HepG2 (cell line): ENCODE measurements around the gene NXT2. TPM values are rescaled to one million over a fixed set of nuclear protein-coding genes. Genes with fewer than 3 reads are reported as not detected.

ENCODE experiments used
- ATAC-seq: fragments of 200-7000 bp; cut with Tn5 transposase; 3 replicates; pipeline ENCODE4 v1.9.1; 2020; ENCODE audit warnings: mild to moderate bottlenecking, moderate library complexity
- Bru-seq: library from RNA; stranded (reverse); fragments of 400-500 nt; gene quantifications from one replicate; lab custom pipeline; 2021; lab: Mats Ljungman, UMichigan
- BruChase-seq, 2 experiments: library from RNA; stranded (reverse); fragments of 400-500 nt; gene quantifications; one replicate each; lab custom pipeline; 2021; lab: Mats Ljungman, UMichigan
- BruUV-seq: library from RNA; stranded (reverse); fragments of 400-500 nt; replicated peaks from 2 replicates; lab custom pipeline; 2021; lab: Mats Ljungman, UMichigan
- CTCF ChIA-PET: fragments of 300-600 bp; formaldehyde crosslinking; extraction: SDS; loops from one replicate; lab custom pipeline; 2021; ENCODE audit warnings: low total read pairs, inconsistent platforms, low intra/inter-chr PET ratio; lab: Yijun Ruan, JAX
- POLR2A ChIA-PET: fragments of 350-600 bp; sonication (Branson Sonifier 250); formaldehyde crosslinking; loops from one replicate; lab custom pipeline; 2020; ENCODE audit warnings: antibody characterized with exemption, inconsistent platforms; lab: Yijun Ruan, JAX
- DNase-seq: peaks from one replicate; pipeline ENCODE4 v3.0.0-alpha.2; 2015; ENCODE audit warnings: low spot score
- FAIRE-seq: peaks from 3 replicates; lab custom pipeline; 2011; peaks lifted over from hg19 to GRCh38; lab: Jason Lieb, UNC
- H2AFZ ChIP-seq: one replicate; pipeline ENCODE4 v1.6.1; 2011; ENCODE audit warnings: low read length, inconsistent platforms
- H3K27ac ChIP-seq: fragments of 300-600 bp; 3 replicates; pipeline ENCODE4 v1.8.0; 2011; ENCODE audit warnings: mixed run types, mild to moderate bottlenecking, mixed read lengths, low read length, inconsistent platforms; ENCODE audit not compliant: insufficient read depth; ENCODE audit errors: extremely low read length
- H3K27me3 ChIP-seq, 2 experiments: fragments of 200-600 bp in 1 of 2; 2 replicates in 1 of 2; 3 replicates in 1 of 2; pipeline versions ENCODE4 v1.6.0 to v1.8.0; 2011; ENCODE audit warnings: low read length in 2 of 2, mild to moderate bottlenecking in 2 of 2, moderate library complexity in 2 of 2, inconsistent platforms in 1 of 2; ENCODE audit not compliant: insufficient read depth in 2 of 2, control insufficient read depth in 1 of 2
- H3K36me3 ChIP-seq, 2 experiments: fragments of 200-600 bp in 1 of 2; replicated peaks in 1 of 2; 2 replicates in 1 of 2; 3 replicates in 1 of 2; pipeline versions ENCODE4 v1.5.1 to v1.8.0; 2011; ENCODE audit warnings: low read length in 2 of 2, inconsistent platforms in 1 of 2; ENCODE audit not compliant: insufficient read depth in 2 of 2, control insufficient read depth in 1 of 2
- H3K4me1 ChIP-seq: 2 replicates; pipeline ENCODE4 v1.5.1; 2012; ENCODE audit warnings: low read length, inconsistent platforms; ENCODE audit not compliant: insufficient read depth
- H3K4me2 ChIP-seq: 2 replicates; pipeline ENCODE4 v1.6.0; 2011; ENCODE audit warnings: low read depth, low read length, inconsistent platforms
- H3K4me3 ChIP-seq, 3 experiments: fragments of 200-600 bp in 1 of 3; sonication (generic), shearing (Covaris generic) in 1 of 3; replicated peaks in 1 of 3; 2 replicates each; pipeline ENCODE4 v1.5.1; 2011 to 2016; ENCODE audit warnings: low read length in 3 of 3, inconsistent platforms in 2 of 3, low read depth in 2 of 3, mild to moderate bottlenecking in 2 of 3, control low read depth in 1 of 3, mixed read lengths in 1 of 3; ENCODE audit not compliant: insufficient read depth in 1 of 3
- H3K79me2 ChIP-seq: one replicate; pipeline ENCODE4 v1.6.1; 2011; ENCODE audit warnings: low read length, inconsistent platforms; ENCODE audit not compliant: insufficient read depth
- H3K9ac ChIP-seq: 2 replicates; pipeline ENCODE4 v1.6.0; 2011; ENCODE audit warnings: mild to moderate bottlenecking, low read depth, low read length, inconsistent platforms; ENCODE audit not compliant: insufficient read depth
- H3K9me3 ChIP-seq: 2 replicates; pipeline ENCODE4 v1.5.1; 2012; ENCODE audit warnings: mild to moderate bottlenecking, low read length
- H4K20me1 ChIP-seq: 2 replicates; pipeline ENCODE4 v1.6.0; 2011; ENCODE audit warnings: inconsistent platforms, mild to moderate bottlenecking, low read length, moderate library complexity; ENCODE audit not compliant: insufficient read depth
- ARHGAP35 ChIP-seq: sonication (generic); formaldehyde crosslinking; IDR thresholded peaks from 2 replicates; pipeline ENCODE4 v1.9.0; 2022; ENCODE audit warnings: mild to moderate bottlenecking, inconsistent platforms, moderate library complexity, missing genetic modification reagents, borderline replicate concordance
- CREB1 ChIP-seq, 2 experiments: fragments of 450-650 bp in 1 of 2; IDR thresholded peaks; 2 replicates each; pipeline ENCODE4 v1.6.1; 2016 to 2017; ENCODE audit warnings: control low read depth in 1 of 2, mild to moderate bottlenecking in 1 of 2, missing compliant biosample characterization in 1 of 2, missing genetic modification characterization in 1 of 2
- KDM4B ChIP-seq: sonication (generic); formaldehyde crosslinking; IDR thresholded peaks from 2 replicates; pipeline ENCODE4 v1.4.0; 2020; ENCODE audit warnings: missing genetic modification reagents
- NONO ChIP-seq, 2 experiments: fragments of 450-650 bp in 1 of 2; sonication (generic) in 1 of 2; formaldehyde crosslinking in 1 of 2; IDR thresholded peaks in 1 of 2; conservative IDR thresholded peaks in 1 of 2; 2 replicates each; pipeline versions ENCODE4 v1.6.1 to v1.8.0; 2017 to 2022; ENCODE audit warnings: mild to moderate bottlenecking in 1 of 2, missing genetic modification reagents in 1 of 2, moderate library complexity in 1 of 2
- TBX2 ChIP-seq: sonication (generic); formaldehyde crosslinking; IDR thresholded peaks from 2 replicates; pipeline ENCODE4 v1.5.0; 2020; ENCODE audit warnings: missing genetic modification reagents, mild to moderate bottlenecking, borderline replicate concordance
- WGBS: methylation state at CpG from one replicate; pipeline ENCODE4 v1.1.6; 2017; ENCODE audit warnings: low lambda C conversion rate; 5-methylcytosine and 5-hydroxymethylcytosine counted together
- in situ Hi-C: cut with HindIII; loops from 2 replicates; pipeline ENCODE4 v1.10.0; 2017; ENCODE audit warnings: low pct_unique_long_range_greater_than_20kb; ENCODE audit not compliant: extremely low pct_ligation_motif_present
- intact Hi-C: fragments of 100-400 bp; cut with micrococcal nuclease; formaldehyde crosslinking; loops from one replicate; pipeline ENCODE4 v1.10.0; 2022; ENCODE audit not compliant: unreplicated experiment
- long read RNA-seq, 2 experiments: library from RNA in 1 of 2; library from polyadenylated mRNA in 1 of 2; stranded (forward) in 1 of 2; unstranded in 1 of 2; transcript quantifications; one replicate each; pipeline ENCODE4 v2.0.0, GENCODE V29; 2019 to 2022
- polyA minus RNA-seq, 3 experiments: library from RNA; depleted of rRNA, polyadenylated mRNA; stranded (reverse); fragments of >200 nt; gene quantifications; 2 replicates each; pipeline ENCODE4 v1.2.3, GENCODE V29; 2011; ENCODE audit warnings: low replicate concordance in 1 of 3
- polyA plus RNA-seq, 8 experiments: library from polyadenylated mRNA; depleted of rRNA in 3 of 8; stranded (reverse) in 7 of 8; unstranded in 1 of 8; fragments of >200 nt; fragmentation: Illumina TruSeq in 4 of 8; extraction: Trizol in 4 of 8; gene quantifications; 2 replicates each; pipeline versions ENCODE4 v1.2.1 to v1.2.3, GENCODE V29; 2011 to 2016; ENCODE audit warnings: low read depth in 4 of 8, missing spikeins in 1 of 8, mixed read lengths in 1 of 8; ENCODE audit not compliant: insufficient read depth in 1 of 8
- total RNA-seq, 5 experiments: library from RNA; depleted of rRNA; stranded (reverse); fragments of >200 nt; fragmentation: Illumina TruSeq; extraction: Trizol; gene quantifications; 2 replicates each; pipeline ENCODE4 v1.2.3, GENCODE V29; 2016; ENCODE audit warnings: low read depth in 1 of 5
- TF ChIP-seq, protein P1 (sequence below): sonication (generic); formaldehyde crosslinking; IDR thresholded peaks from 2 replicates; pipeline ENCODE4 v1.8.1; 2022; ENCODE audit warnings: mild to moderate bottlenecking, missing genetic modification reagents
- TF ChIP-seq, protein P2 (sequence below): sonication (generic); formaldehyde crosslinking; IDR thresholded peaks from 2 replicates; pipeline ENCODE4 v1.4.0; 2020; ENCODE audit warnings: mild to moderate bottlenecking, missing genetic modification reagents, borderline replicate concordance
- TF ChIP-seq, protein P3 (sequence below): sonication (generic); formaldehyde crosslinking; IDR thresholded peaks from 2 replicates; pipeline ENCODE4 v1.4.0; 2020; ENCODE audit warnings: missing genetic modification reagents

NXT2 gene
- 14.9 and 26.2 TPM in 2 replicates for total RNA-seq (2016; rRNA removed; fragmentation: Illumina TruSeq; extraction: Trizol)
- 6.5 and 8.9 TPM in 2 replicates for total RNA-seq (2016; cell fraction: cytosol; rRNA removed; fragmentation: Illumina TruSeq; extraction: Trizol; ENCODE audit: low read depth)
- total RNA-seq (2016; cell fraction: insoluble cytoplasmic fraction; rRNA removed; fragmentation: Illumina TruSeq; extraction: Trizol), result 15.3 and 27.5 TPM in 2 replicates
- 25.6 and 31.5 TPM in 2 replicates for total RNA-seq (2016; cell fraction: membrane; rRNA removed; fragmentation: Illumina TruSeq; extraction: Trizol)
- total RNA-seq (2016; cell fraction: nucleus; rRNA removed; fragmentation: Illumina TruSeq; extraction: Trizol), result 5.8 and 6.5 TPM in 2 replicates
- 6.8 and 9.5 TPM in 2 replicates for polyA plus RNA-seq (2011; rRNA removed)
- polyA plus RNA-seq (2011; cell fraction: cytosol; rRNA removed), result 3.2 and 5.3 TPM in 2 replicates
- 0.92 and 2.0 TPM in 2 replicates for polyA plus RNA-seq (2011; cell fraction: nucleus; rRNA removed)
- polyA plus RNA-seq (2012), result 9.9 and 11.9 TPM in 2 replicates
- polyA plus RNA-seq (2016; cell fraction: cytosol; fragmentation: Illumina TruSeq; extraction: Trizol; ENCODE audit: low read depth), result 8.3 and 8.4 TPM in 2 replicates
- 26.9 and 29.4 TPM in 2 replicates for polyA plus RNA-seq (2016; cell fraction: insoluble cytoplasmic fraction; fragmentation: Illumina TruSeq; extraction: Trizol; ENCODE audit: low read depth)
- 23.3 and 23.6 TPM in 2 replicates for polyA plus RNA-seq (2016; cell fraction: membrane; fragmentation: Illumina TruSeq; extraction: Trizol; ENCODE audit: low read depth)
- 7.7 and 10.3 TPM in 2 replicates for polyA plus RNA-seq (2016; cell fraction: nucleus; fragmentation: Illumina TruSeq; extraction: Trizol; ENCODE audit: insufficient read depth, low read depth)
- 6.1 and 9.0 TPM in 2 replicates for polyA minus RNA-seq (2011; rRNA and poly(A)+ RNA removed; ENCODE audit: low replicate concordance)
- polyA minus RNA-seq (2011; cell fraction: cytosol; rRNA and poly(A)+ RNA removed), result 6.0 and 6.9 TPM in 2 replicates
- polyA minus RNA-seq (2011; cell fraction: nucleus; rRNA and poly(A)+ RNA removed), result 2.4 and 4.0 TPM in 2 replicates
- Bru-seq, nascent RNA, result percentile 53 among the genes with signal in this experiment
- BruChase-seq, experiment 1, labeled RNA remaining after a 6-hour chase, result percentile 83 among the genes with signal in this experiment
- percentile 66 among the genes with signal in this experiment for BruChase-seq, experiment 2, labeled RNA remaining after a 2-hour chase
- long read RNA-seq, experiment 1, transcript NXT2-203 (4 exons, 2,562 nt), result minor isoform, 5 of 15 reads
- long read RNA-seq, experiment 1, transcript NXT2-202 (4 exons, 1,085 nt), result major isoform, 7 of 15 reads
- long read RNA-seq, experiment 1, partial matches to known transcripts, result 1 of 15 reads
- long read RNA-seq, experiment 1, other reads (novel, unspliced or antisense), result 2 of 15 reads
- long read RNA-seq, experiment 2, partial matches to known transcripts, result 0 of 10 reads
- long read RNA-seq, experiment 2, other reads (novel, unspliced or antisense), result 8 of 10 reads

DNA sequence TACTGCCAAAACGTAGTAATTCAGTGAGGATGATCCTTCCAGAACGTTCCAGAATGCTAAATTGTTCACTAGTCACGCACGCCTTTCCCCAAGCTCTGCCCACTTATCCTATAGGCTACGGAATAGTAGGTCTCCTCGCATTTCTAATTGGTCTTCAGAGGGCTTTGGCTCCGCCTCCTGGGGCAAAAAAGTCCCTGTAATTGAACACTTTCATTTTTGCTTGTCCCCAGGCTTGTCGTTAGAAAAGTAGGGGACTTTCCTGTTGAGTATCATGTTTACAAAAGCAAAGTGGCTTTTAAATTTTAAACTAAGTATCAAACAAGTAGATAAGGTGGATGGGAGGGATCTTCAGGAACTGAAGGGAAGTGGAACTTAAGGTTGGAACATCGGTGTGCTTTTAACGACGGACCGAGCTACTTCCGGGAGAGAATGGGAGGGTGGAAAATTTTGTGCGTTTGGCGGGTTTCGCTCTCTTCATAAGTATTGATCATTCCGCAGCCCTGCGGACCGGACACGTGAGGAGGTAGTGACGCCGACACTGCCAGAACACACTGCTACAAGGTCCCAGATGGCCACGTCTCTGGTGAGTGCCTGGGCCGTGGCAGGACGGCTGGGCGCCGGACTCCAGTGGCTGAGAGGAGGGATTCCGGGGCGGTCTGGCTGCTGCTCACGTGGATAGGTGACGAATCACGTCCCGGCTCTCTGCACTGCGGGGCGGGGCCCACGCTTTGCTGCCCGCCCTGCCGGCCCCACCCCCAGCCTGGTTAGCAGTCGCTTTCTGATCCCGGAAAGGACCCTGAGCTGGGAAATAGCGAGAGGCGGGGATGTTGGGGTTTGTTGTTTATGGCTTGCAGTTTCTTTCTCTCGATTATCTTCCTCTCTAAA is at the start of gene NXT2:
Gene NXT2 (plus strand): TSS at position 406 of the 885 bp plus-strand sequence. CDS start 163 bp downstream, at position 569.
- FAIRE-seq, result peak; percentile 96
- POLR2A ChIA-PET, result interaction anchor here (0.9 to 1.4 kb wide), 4 partner anchors 9 to 51 kb away, joined by 3 to 4 read pairs (median 4); no protein-coding TSS in a partner anchor
- Histone ChIP-seq H3K36me3 (no peaks in the 10 kb centered on the region), H3K4me2 (peak within 1 kb of the TSS; percentile 64), H3K9ac (peak within 1 kb of the TSS; percentile 86), H2AFZ (peak within 1 kb of the TSS; percentile 83), H3K4me1 (peaks cover 6% of the 10 kb centered on the region; the same call in 1 of the 2 replicates), H3K79me2 (no peaks in the 10 kb centered on the region), H3K27ac (peak within 1 kb of the TSS; percentile 97), H3K9me3 (no peaks in the 10 kb centered on the region), H4K20me1 (no peaks in the 10 kb centered on the region), H3K27me3 (no peaks in the 10 kb centered on the region), H3K4me3 (peak within 1 kb of the TSS; percentile 72 to 77 (median 77))
- intact Hi-C loops (no loop called here), in situ Hi-C loops (no loop called here)
- peak; percentile 99 for ATAC-seq
- BruUV-seq, result TSS peak; percentile 79
- peak; percentile 83 for DNase-seq
- CTCF ChIA-PET, result no interaction called here
- whole genome bisulfite sequencing, result 9% methylated on average over 18 of the region's 43 CpGs
- TF ChIP-seq, protein P1, sequence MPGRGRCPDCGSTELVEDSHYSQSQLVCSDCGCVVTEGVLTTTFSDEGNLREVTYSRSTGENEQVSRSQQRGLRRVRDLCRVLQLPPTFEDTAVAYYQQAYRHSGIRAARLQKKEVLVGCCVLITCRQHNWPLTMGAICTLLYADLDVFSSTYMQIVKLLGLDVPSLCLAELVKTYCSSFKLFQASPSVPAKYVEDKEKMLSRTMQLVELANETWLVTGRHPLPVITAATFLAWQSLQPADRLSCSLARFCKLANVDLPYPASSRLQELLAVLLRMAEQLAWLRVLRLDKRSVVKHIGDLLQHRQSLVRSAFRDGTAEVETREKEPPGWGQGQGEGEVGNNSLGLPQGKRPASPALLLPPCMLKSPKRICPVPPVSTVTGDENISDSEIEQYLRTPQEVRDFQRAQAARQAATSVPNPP (CRISPR knock-in tag), result no peak
- TF ChIP-seq, protein P2, sequence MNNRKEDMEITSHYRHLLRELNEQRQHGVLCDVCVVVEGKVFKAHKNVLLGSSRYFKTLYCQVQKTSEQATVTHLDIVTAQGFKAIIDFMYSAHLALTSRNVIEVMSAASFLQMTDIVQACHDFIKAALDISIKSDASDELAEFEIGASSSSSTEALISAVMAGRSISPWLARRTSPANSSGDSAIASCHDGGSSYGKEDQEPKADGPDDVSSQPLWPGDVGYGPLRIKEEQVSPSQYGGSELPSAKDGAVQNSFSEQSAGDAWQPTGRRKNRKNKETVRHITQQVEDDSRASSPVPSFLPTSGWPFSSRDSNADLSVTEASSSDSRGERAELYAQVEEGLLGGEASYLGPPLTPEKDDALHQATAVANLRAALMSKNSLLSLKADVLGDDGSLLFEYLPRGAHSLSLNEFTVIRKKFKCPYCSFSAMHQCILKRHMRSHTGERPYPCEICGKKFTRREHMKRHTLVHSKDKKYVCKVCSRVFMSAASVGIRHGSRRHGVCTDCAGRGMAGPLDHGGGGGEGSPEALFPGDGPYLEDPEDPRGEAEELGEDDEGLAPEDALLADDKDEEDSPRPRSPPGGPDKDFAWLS, result no peak
- TF ChIP-seq NONO (IDR thresholded peaks at IDR 0.05) (no peak), NONO (CRISPR knock-in tag; conservative IDR thresholded peaks at IDR 0.05) (no peak; the same call in 1 of the 2 replicates), TBX2 (peak; percentile 44; the same call in 1 of the 2 replicates), CREB1 (IDR thresholded peaks at IDR 0.05) (0 out of 2 replicates have a peak, but pooled peaks have one; percentile 16), CREB1 (CRISPR knock-in tag; IDR thresholded peaks at IDR 0.05) (no peak), ARHGAP35 (CRISPR knock-in tag) (no peak), KDM4B (CRISPR knock-in tag) (no peak)
- TF ChIP-seq, protein P3, sequence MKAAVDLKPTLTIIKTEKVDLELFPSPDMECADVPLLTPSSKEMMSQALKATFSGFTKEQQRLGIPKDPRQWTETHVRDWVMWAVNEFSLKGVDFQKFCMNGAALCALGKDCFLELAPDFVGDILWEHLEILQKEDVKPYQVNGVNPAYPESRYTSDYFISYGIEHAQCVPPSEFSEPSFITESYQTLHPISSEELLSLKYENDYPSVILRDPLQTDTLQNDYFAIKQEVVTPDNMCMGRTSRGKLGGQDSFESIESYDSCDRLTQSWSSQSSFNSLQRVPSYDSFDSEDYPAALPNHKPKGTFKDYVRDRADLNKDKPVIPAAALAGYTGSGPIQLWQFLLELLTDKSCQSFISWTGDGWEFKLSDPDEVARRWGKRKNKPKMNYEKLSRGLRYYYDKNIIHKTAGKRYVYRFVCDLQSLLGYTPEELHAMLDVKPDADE (CRISPR knock-in tag), result no peak
